ENCODE results near the gene POLR3B.

Gene POLR3B

DNA sequence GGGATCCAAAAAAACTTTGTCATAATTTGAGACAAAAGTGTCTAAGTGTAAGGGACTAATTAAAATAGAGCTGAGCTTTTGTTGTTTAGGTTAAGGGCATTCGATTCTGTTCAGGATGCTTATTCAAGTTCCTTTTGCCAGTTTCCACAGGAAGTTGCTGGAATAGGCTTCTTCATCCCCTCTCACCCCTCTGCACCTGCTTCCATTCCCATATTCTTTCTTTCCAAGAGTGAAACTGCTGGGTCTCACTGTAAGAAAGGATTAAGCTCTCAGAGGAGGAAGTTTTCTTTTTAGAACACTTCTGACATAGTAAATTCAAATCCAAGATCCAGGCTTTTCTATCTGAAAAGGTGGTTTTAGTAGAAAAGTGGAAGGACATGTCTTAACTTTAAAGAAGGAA is 61.4 kb downstream of the POLR3B start:
- no peaks in the 10 kb centered on the region for H3K9me3 Mint-ChIP-seq
- no peak overlapping the region for H3K4me3 Mint-ChIP-seq
- H3K27me3 Mint-ChIP-seq, result no peaks in the 10 kb centered on the region
- H3K27ac Mint-ChIP-seq, result no peak overlapping the region
- H3K4me1 Mint-ChIP-seq (ENCODE audit: low read depth), result no peaks in the 10 kb centered on the region
- peaks cover 64% of the 10 kb centered on the region for H3K36me3 Mint-ChIP-seq (ENCODE audit: low read depth)

DNA sequence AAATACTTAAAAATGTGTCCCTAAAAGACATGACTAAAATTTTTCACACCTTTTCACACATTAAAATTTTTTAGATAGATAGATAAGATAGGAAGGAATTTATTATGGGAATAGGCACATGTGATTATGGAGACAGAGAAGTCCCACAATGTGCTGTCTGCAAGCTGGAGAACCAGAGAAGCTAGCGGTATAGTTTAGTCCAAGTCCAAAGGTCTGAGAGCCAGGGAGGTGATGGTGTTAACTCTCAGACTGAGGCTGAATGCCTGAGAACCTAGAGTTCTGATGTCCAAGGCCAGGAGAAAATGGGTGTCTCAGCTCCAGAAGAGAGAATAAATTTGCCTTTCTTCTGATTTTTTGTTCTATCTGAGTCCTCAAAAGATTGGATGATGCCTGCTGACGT is 65.7 kb downstream of the POLR3B start:
- Mint-ChIP-seq H3K4me3 (no peak overlapping the region), H3K27me3 (no peaks in the 10 kb centered on the region), H3K36me3 (ENCODE audit: low read depth) (peaks cover 34% of the 10 kb centered on the region), H3K9me3 (no peaks in the 10 kb centered on the region), H3K4me1 (ENCODE audit: low read depth) (no peaks in the 10 kb centered on the region), H3K27ac (no peak overlapping the region)

DNA sequence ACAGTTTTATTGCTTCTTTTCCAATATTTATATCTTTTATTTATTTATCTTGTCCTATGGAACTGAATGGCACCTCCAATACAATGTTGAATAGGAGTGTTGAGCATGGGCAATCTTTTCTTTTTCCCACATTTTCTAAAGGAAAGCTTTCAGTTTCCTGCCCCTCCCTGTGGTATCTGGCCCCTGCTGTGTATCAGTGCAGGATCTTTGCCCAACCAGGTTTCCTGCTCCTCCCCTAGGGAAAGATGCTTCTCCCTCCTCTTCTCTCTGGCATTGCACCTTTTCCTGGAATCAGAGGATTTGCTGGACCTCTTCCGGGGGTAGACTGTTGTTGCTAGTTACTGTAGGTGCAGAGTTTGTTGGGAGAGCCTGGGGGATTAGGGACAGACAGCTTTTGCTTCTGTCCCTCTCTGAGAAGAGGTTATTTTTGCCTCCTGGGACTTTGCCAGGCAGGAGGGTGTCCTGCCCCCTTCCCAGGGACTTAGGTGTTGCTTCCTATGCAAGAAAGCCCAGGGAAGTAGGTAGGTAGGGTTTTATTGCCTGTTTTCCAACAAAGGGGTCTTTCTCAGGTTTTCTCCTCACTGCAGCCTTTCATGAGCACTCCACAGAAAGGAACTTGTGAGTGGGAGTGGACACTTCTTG is 67.6 kb downstream of the POLR3B start:
- Mint-ChIP-seq H3K9me3 (no peaks in the 10 kb centered on the region), H3K4me1 (ENCODE audit: low read depth) (no peaks in the 10 kb centered on the region), H3K27me3 (no peaks in the 10 kb centered on the region), H3K36me3 (ENCODE audit: low read depth) (peaks cover 41% of the 10 kb centered on the region), H3K27ac (no peak overlapping the region), H3K4me3 (no peak overlapping the region)

DNA sequence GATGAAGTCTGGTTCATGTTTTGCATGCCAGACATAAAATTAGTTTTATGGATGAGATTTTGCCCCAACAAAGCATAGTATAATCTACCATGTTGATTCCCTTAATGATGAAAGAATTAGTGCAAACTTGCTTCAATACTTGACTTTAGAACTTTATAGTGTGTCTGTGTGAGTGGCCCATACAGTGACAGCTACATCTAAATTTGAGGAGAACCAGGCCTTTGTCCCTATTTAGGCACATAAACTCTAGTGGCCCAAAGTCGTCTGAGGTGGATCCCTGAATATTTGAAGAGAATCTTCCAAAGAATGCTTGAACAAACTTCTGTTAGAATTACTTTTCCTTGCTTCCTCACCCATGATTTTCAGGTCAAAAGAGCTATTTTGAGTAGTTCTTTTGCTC is 70.4 kb downstream of the POLR3B start:
- H3K27ac Mint-ChIP-seq, result no peak overlapping the region
- no peak overlapping the region for H3K4me3 Mint-ChIP-seq
- H3K4me1 Mint-ChIP-seq (ENCODE audit: low read depth), result no peaks in the 10 kb centered on the region
- H3K9me3 Mint-ChIP-seq, result no peaks in the 10 kb centered on the region
- peaks cover 28% of the 10 kb centered on the region for H3K36me3 Mint-ChIP-seq (ENCODE audit: low read depth)
- no peaks in the 10 kb centered on the region for H3K27me3 Mint-ChIP-seq

DNA sequence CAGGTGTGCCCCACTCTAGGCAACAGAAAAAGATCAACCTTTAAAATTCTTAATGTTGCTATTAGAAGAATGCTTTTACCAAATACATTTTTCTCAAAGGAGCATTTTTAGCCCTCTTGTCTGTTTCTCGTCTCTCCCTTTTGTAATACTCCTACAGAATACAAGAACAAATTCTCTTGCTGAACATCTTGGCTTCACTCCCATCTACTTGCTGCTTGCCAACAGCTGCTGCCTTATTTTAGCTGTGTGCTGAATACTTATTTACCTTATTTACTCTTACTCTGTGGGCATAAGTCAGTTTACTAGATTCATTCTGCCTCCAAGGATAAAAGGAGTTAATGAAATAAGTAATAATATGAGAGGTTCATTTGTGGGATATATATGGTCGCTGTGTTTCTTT is 70.8 kb downstream of the POLR3B start:
- peaks cover 26% of the 10 kb centered on the region for H3K36me3 Mint-ChIP-seq (ENCODE audit: low read depth)
- no peak overlapping the region for H3K27ac Mint-ChIP-seq

DNA sequence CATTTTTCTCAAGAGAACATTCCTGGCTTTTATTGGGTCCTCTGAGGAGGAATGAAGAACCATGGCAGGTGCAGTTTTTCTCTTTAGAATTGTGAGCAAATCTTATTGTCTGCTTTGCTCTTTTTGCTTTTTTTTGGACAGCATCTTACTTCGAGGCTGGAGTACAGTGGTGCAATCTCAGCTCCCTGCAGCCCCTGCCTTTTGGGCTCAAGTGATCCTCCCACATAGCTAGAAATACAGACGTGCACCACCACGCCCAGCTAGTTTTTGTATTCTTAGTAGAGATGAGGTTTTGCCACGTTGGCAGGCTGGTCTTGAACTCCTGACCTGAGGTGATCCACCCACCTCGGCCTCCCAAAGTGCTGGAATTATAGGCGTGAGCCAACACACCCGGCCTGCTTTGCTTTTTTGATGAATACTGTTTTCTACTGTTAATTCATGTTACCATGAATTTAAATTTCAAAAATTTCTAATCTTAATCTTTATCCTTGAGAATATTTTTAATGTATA is 71.5 kb downstream of the POLR3B start:
- H3K4me3 Mint-ChIP-seq, result no peak overlapping the region
- H3K4me1 Mint-ChIP-seq (ENCODE audit: low read depth), result no peaks in the 10 kb centered on the region
- H3K9me3 Mint-ChIP-seq, result no peaks in the 10 kb centered on the region
- H3K27ac Mint-ChIP-seq, result no peak overlapping the region
- peaks cover 33% of the 10 kb centered on the region for H3K36me3 Mint-ChIP-seq (ENCODE audit: low read depth)
- H3K27me3 Mint-ChIP-seq, result no peaks in the 10 kb centered on the region

More for the DNA sequence above, 70.8 kb downstream of the POLR3B start:
- Mint-ChIP-seq H3K9me3 (no peaks in the 10 kb centered on the region), H3K4me1 (ENCODE audit: low read depth) (no peaks in the 10 kb centered on the region), H3K27me3 (no peaks in the 10 kb centered on the region), H3K4me3 (no peak overlapping the region)

DNA sequence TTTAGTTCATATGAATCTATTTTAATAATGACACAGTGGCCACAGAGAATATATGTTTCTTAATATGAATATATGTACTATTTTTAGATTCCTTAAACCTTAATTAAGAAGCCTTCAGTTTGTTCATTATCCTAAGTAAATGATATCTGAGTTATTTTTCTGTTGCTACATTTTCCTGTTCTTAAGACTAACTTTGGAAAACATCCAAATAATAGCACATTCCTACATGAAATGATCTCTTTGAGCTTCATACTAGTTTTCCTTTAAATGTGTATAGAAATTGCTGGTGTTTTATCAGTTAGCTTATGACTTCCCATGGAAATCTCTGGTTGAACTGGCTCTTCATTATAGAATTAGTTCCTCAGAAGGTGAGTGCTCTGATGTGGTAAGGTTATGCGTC is 72.1 kb downstream of the POLR3B start:
- no peaks in the 10 kb centered on the region for H3K27me3 Mint-ChIP-seq
- peaks cover 39% of the 10 kb centered on the region for H3K36me3 Mint-ChIP-seq (ENCODE audit: low read depth)
- no peaks in the 10 kb centered on the region for H3K4me1 Mint-ChIP-seq (ENCODE audit: low read depth)
- no peaks in the 10 kb centered on the region for H3K9me3 Mint-ChIP-seq
- H3K27ac Mint-ChIP-seq, result no peak overlapping the region
- no peak overlapping the region for H3K4me3 Mint-ChIP-seq

DNA sequence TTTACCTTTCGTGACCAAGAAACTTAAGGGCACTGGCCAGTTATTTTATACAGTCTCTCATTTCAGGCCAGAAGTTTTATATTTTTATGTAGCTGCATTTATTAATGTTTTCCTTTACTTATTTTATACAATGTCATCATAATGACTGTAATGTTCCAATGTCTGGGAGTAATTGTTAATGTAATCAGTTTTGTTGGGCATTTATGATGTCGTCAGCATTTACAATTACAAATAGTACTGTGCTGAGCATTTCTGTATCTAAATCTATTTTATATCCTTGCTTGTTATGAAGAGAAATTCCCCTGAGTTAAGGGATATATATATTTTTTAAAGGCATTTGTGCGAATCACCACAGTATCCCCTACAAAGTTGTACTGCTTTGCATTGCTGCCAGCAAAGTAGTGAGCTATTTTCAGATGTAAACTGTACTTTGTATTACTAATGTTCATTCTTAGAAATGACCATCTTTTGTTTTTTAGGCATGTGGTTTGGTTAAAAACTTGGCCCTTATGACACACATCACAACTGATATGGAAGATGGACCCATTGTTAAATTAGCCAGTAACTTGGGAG is 74.4 kb downstream of the POLR3B start:
- Mint-ChIP-seq H3K27me3 (no peaks in the 10 kb centered on the region), H3K36me3 (ENCODE audit: low read depth) (peaks cover 54% of the 10 kb centered on the region), H3K9me3 (no peaks in the 10 kb centered on the region), H3K4me1 (ENCODE audit: low read depth) (no peaks in the 10 kb centered on the region), H3K27ac (no peak overlapping the region), H3K4me3 (no peak overlapping the region)

DNA sequence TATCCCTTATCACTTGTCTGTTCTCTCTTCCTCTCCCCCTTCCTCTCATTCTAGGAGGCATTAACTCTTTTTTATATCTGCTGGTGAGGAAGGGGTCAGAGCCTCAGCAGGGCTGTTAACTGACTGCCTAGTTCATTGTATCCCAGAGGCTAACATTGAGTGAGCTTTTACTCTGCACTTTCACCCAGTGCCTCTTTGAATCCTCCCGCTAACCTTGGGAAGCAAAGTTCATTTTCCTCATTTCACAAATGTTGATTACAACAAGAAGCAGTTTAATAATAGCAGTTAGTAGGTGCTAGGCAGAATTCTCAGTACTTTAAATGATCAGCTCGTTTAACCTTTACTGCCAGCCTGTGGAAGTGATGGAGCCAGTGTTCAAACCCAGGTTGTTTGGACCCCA is 75.5 kb downstream of the POLR3B start:
- no peak overlapping the region for H3K27ac Mint-ChIP-seq
- no peaks in the 10 kb centered on the region for H3K4me1 Mint-ChIP-seq (ENCODE audit: low read depth)
- no peaks in the 10 kb centered on the region for H3K27me3 Mint-ChIP-seq
- H3K36me3 Mint-ChIP-seq (ENCODE audit: low read depth), result peaks cover 61% of the 10 kb centered on the region
- no peaks in the 10 kb centered on the region for H3K9me3 Mint-ChIP-seq
- H3K4me3 Mint-ChIP-seq, result no peak overlapping the region

DNA sequence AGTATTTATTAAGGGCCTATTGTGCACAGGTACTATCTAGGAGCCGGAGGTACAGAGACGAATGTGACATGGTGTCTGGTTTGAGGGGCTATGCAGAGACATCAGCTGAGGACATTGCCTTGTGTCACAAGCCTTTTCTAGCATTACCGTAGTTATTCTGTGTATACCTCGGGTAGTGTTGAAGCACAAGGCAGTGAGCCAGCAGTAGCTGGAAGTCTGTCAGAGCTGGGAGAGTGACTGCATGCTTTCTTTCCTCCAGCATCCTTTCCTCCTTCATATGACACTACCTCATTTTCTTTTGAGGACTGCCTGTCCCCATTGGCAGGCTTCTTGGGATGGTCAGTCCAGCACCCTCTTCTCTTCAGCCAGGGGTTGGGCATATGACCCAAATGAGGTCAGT is 77.0 kb downstream of the POLR3B start:
- H3K4me3 Mint-ChIP-seq, result no peak overlapping the region
- no peaks in the 10 kb centered on the region for H3K4me1 Mint-ChIP-seq (ENCODE audit: low read depth)
- no peaks in the 10 kb centered on the region for H3K9me3 Mint-ChIP-seq
- no peak overlapping the region for H3K27ac Mint-ChIP-seq
- H3K27me3 Mint-ChIP-seq, result no peaks in the 10 kb centered on the region
- H3K36me3 Mint-ChIP-seq (ENCODE audit: low read depth), result peaks cover 60% of the 10 kb centered on the region

DNA sequence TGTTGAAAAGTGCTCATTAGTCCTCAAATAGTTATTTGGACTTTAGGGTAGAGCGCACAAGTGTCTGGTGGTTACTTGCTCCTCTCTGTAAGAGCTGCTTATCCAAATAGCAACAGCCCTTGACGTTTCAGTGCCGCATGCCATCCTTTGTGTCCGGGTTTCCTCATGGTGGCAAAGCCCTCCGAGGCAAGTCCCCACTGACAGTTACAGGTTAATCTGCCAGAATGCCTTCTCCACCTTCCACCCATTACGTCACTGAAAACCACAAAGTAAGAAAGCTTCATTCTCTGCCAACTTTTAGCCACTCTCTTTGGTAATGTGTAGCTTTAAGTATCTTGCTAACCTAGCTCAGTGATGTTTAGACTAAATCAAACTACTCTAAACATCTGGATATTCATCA is 78.6 kb downstream of the POLR3B start:
- peaks cover 64% of the 10 kb centered on the region for H3K36me3 Mint-ChIP-seq (ENCODE audit: low read depth)
- no peaks in the 10 kb centered on the region for H3K4me1 Mint-ChIP-seq (ENCODE audit: low read depth)
- no peaks in the 10 kb centered on the region for H3K9me3 Mint-ChIP-seq
- H3K27ac Mint-ChIP-seq, result no peak overlapping the region
- H3K4me3 Mint-ChIP-seq, result no peak overlapping the region
- H3K27me3 Mint-ChIP-seq, result no peaks in the 10 kb centered on the region

DNA sequence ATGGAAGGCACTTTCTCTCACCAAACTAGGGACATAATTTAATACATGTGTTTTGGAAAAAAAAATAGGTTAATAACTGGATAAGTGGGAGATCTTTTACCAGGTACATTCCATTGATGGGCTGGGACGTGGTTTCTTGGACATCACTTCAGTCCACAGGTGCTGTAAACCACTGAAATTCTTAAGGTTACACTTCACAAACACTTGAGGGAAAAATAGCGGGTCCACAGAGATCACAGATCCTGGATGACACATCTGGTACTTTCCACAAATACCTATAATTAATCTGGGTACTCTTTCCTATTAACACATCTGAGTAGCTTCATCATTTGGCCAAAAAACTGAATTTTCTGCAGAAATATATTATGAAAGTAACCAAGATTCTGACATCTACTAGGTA is 85.0 kb downstream of the POLR3B start:
- no peaks in the 10 kb centered on the region for H3K27me3 Mint-ChIP-seq
- H3K27ac Mint-ChIP-seq, result no peak overlapping the region
- no peaks in the 10 kb centered on the region for H3K4me1 Mint-ChIP-seq (ENCODE audit: low read depth)
- H3K9me3 Mint-ChIP-seq, result no peaks in the 10 kb centered on the region
- H3K4me3 Mint-ChIP-seq, result no peak overlapping the region
- peaks cover 50% of the 10 kb centered on the region for H3K36me3 Mint-ChIP-seq (ENCODE audit: low read depth)

DNA sequence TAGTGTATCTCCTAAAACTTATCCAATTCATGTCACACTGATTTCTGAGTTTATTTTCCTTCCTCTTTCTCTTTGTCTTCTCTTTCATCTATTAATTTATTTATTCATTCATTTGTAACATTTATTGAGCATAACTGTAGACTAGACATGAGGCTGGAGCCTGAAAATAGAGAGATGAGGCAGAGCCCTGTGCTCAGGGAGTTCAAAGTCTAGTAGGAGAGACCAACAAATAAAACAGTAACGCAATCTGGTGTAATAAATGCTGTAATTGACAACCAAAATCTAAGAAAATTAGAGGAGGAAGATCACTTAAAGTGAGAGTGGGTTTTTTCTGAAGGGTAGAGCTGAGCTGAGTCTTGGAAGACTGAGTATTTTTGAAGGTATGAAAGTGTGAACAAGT is 87.5 kb downstream of the POLR3B start:
- Mint-ChIP-seq H3K36me3 (ENCODE audit: low read depth) (peaks cover 48% of the 10 kb centered on the region), H3K27me3 (no peaks in the 10 kb centered on the region), H3K27ac (no peak overlapping the region), H3K4me1 (ENCODE audit: low read depth) (no peaks in the 10 kb centered on the region), H3K4me3 (no peak overlapping the region), H3K9me3 (no peaks in the 10 kb centered on the region)

DNA sequence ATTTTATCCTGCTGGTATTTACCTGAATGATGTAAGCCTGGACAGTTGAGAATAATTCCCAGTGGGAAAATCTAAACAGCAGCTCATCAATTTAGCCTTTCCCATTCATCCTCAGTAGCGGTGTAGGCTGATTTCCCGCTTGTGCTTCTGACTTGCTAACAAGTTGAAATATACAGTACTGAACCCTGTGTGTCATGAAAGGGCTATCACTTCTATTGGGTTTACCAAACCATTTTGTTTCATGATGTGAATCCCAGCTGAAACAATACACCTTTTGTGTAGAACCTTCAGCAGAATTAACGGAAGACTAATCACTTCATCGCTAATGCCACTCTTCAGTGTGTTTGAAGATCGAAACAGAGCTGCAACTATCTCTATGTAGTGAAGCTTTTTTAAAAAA is 88.4 kb downstream of the POLR3B start:
- H3K4me3 Mint-ChIP-seq, result no peak overlapping the region
- H3K4me1 Mint-ChIP-seq (ENCODE audit: low read depth), result no peaks in the 10 kb centered on the region
- no peaks in the 10 kb centered on the region for H3K9me3 Mint-ChIP-seq
- no peak overlapping the region for H3K27ac Mint-ChIP-seq
- H3K36me3 Mint-ChIP-seq (ENCODE audit: low read depth), result peaks cover 43% of the 10 kb centered on the region
- no peaks in the 10 kb centered on the region for H3K27me3 Mint-ChIP-seq

DNA sequence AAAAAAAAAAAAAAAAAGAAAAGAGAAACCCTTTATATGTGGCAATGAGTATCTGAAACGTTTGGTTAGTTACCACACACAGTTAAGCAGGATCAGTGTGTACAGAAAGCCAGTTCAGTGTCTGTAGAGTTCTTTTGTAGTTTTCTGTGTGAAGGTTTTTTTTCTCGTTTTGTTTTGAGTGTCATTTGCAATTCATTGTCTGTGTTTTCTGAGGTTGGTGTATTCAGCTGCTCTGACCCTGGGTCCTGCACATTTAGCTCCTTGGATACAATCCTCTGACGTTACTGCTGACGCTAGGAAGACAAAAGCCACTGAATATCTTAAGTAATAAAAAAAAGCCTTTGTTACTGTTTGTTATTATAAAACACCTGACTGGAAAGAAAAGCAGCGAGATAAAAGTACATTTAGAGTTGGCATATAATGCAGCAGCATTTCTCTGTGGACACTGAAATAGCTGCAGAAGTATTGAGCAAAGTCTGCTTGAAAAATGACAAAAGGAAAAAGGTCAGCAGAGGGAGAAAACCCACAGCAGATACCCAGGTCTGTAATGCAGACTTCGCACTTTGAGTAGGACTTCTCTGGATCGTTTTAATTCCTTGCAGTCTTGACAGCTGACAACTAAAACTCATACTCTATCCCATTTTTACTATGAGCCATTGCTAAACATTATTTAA is 89.0 kb downstream of the POLR3B start:
- Mint-ChIP-seq H3K27me3 (no peaks in the 10 kb centered on the region), H3K9me3 (no peaks in the 10 kb centered on the region), H3K4me1 (ENCODE audit: low read depth) (no peaks in the 10 kb centered on the region), H3K4me3 (no peak overlapping the region), H3K27ac (no peak overlapping the region), H3K36me3 (ENCODE audit: low read depth) (peaks cover 41% of the 10 kb centered on the region)
